NK-92 treated with Interleukin-12 subunit alpha and Interleukin-12 subunit beta, amount 100 ng/mL, for 24 hours (cell line): Measurements from ENCODE around the gene STK32C.
"Not testable (repeated sequence)": the region's sequence is repeated elsewhere in the genome, so short reads cannot be mapped to it uniquely, and the experiment has no call there.

ENCODE experiments used
- DNase-seq: peaks from one replicate; lab custom pipeline; 2025; lab: John Stamatoyannopoulos, UW

STK32C gene

GRCh38 chr10:132281915-132282666 is 25.7 kb downstream of the STK32C start:
- DNase-seq, result no peak

- no peak for DNase-seq
These were observed 27.1 kb downstream of the STK32C start for GRCh38 chr10:132280646-132281074.

- no peak for DNase-seq
These were observed 27.7 kb downstream of the STK32C start for GRCh38 chr10:132279873-132280645.

- DNase-seq, result no peak
These were observed 30.4 kb downstream of the STK32C start for GRCh38 chr10:132277311-132277741.

- DNase-seq, result no peak
These were observed 31.0 kb downstream of the STK32C start for GRCh38 chr10:132276706-132277105.

GRCh38 chr10:132276179-132276675 is 31.5 kb downstream of the STK32C start:
- no peak for DNase-seq

GRCh38 chr10:132275426-132276178 is 32.1 kb downstream of the STK32C start:
- no peak for DNase-seq

GRCh38 chr10:132274986-132275385 is 32.8 kb downstream of the STK32C start:
- DNase-seq, result no peak

GRCh38 chr10:132274581-132274980 is 33.2 kb downstream of the STK32C start:
- no peak for DNase-seq

GRCh38 chr10:132273966-132274365 is 33.8 kb downstream of the STK32C start:
- no peak for DNase-seq

GRCh38 chr10:132273304-132273944 is 34.3 kb downstream of the STK32C start:
- DNase-seq, result no peak

GRCh38 chr10:132272231-132272971 is 35.3 kb downstream of the STK32C start:
- no peak for DNase-seq

- DNase-seq, result no peak
These were observed 36.1 kb downstream of the STK32C start for GRCh38 chr10:132271458-132272230.

- no peak for DNase-seq
These were observed 36.9 kb downstream of the STK32C start for GRCh38 chr10:132270721-132271457.

GRCh38 chr10:132270256-132270655 is 37.5 kb downstream of the STK32C start:
- no peak for DNase-seq

GRCh38 chr10:132269266-132270230 is 38.2 kb downstream of the STK32C start:
- no peak for DNase-seq

GRCh38 chr10:132267916-132268315 is 39.8 kb downstream of the STK32C start:
- not testable (repeated sequence) for DNase-seq

- no peak for DNase-seq
These were observed 41.1 kb downstream of the STK32C start for GRCh38 chr10:132266594-132267161.
